GM08714 (cell line): Measurements from ENCODE around the gene TM9SF4.

ENCODE experiments used
- H3K4me3 ChIP-seq: fragments of 200-500 bp; sonication (Bioruptor generic); 2 replicates; pipeline ENCODE4 v1.5.1; 2014; ENCODE audit warnings: mild to moderate bottlenecking, low read length, inconsistent platforms
- ZNF274 ChIP-seq: IDR thresholded peaks from 2 replicates; pipeline ENCODE4 v1.6.1; 2012; ENCODE audit warnings: mild to moderate bottlenecking, low read depth, low read length

The TM9SF4 gene

DNA sequence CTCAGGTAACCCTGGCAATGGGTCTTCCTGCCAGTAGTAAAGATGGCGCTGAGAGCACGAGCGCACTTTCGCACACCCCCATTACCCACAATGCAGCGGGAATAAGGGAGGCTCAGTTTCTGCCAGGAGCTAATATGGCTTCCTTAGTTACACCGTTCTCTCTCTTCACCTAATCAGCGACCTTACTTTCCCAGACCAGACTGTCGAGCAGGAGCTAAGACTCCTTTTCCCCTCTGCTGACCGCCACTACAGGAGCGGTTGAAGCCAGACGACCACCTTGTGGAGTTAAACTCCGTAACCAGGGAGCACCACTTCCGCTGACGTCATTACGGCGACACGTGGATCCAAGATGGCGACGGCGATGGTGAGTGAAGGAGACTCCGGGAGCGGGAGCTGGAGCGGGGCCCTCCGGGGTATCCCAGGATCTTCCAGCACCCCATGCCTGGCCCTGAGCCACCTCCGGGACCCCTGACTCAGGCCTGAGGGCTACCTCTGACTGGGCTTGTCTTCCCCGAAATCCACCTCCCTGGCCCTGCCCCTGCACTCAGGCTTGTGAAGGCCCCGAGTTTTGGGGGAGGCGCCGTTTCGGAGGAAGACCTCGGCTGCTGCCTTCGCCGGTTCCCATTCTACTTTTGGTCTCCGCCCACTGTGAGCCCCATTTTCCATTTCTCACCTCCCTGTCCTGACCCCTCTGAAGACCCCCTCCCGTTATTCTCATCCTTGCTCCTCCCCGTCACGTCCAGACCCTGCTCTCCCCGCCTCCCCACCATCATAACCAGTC is at the start of gene TM9SF4:
Gene TM9SF4, plus strand, starts transcription at position 323 of the 781 bp plus-strand sequence. Its CDS starts 27 bp downstream, at position 350.
- H3K4me3 ChIP-seq: peak within 1 kb of the TSS; percentile 92
- no peak for TF ChIP-seq ZNF274

- TF ChIP-seq ZNF274: no peak
- H3K4me3 ChIP-seq: no peak overlapping the region
These were observed 46.7 kb upstream of the TM9SF4 start for GRCh38 chr20:32062776-32063170.

DNA sequence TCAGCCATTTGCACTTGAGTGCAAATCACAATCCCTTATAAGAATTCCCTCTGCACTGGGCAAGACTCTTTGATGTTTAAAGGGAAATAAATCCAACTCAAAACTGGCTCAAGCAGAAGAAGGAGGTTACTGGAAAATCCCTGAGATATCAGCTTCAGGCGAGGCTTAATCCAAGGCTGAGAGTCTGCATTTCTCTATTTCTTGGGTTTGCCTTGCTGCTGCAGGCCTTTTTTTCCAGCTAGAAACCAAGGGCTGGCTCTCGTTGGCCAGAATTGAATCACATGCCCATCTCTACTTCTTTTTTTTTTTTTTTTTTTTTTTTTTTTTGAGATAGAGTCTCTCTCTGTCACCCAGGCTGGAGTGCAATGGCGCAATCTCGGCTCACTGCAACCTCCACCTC is 45.8 kb upstream of the TM9SF4 start:
- no peak for TF ChIP-seq ZNF274
- no peak overlapping the region for H3K4me3 ChIP-seq

DNA sequence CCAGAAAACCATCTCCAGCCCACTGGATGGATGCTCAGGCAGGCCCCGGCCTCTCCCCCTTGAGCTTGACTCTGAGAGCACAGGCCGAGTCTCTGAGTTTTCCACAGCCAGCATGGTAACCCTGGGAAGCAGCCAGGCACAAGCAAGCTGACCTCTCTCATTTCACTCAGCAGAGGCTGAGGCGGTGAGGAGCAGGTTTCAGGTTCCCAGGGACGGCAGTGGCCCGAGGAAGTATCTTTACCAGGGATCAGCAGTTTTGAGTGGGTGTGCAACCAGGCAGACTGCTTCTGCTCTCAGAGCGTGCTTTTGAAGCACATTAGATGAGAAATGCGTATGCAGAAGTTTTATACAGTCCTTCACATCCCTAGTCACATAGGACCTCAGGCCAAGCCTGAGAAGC is 44.8 kb upstream of the TM9SF4 start:
- H3K4me3 ChIP-seq: no peak overlapping the region
- no peak for TF ChIP-seq ZNF274

DNA sequence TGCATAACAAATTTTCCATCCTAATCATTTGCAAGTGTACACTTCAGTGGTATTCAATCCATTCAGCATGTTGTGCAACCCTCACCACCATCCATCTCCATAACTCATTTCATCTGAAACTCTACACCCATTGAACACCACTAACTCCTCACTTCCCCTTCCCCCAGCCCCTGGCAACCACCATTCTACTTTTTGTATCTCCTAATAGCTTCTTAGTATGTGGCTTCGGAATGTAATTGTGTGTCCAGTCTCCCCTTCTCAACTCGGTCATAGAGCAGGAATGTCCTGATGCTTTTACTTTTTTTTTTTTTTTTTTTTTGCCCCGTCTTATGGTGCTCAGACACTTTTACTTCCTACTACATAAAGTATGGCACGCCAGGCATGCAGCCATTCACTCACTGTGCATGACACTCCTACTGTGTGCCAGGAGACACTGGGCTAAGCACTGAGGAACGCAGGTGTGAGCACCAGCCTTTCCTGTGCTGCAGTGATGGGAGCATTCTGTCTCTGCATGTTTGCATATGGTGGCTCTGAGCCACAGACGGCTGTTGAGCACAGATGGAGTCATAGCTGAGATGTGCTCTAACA is 42.2 kb upstream of the TM9SF4 start:
- no peak overlapping the region for H3K4me3 ChIP-seq
- TF ChIP-seq ZNF274: no peak

- H3K4me3 ChIP-seq: no peak overlapping the region
- no peak for TF ChIP-seq ZNF274
These were observed 41.3 kb upstream of the TM9SF4 start for GRCh38 chr20:32068174-32068573.

DNA sequence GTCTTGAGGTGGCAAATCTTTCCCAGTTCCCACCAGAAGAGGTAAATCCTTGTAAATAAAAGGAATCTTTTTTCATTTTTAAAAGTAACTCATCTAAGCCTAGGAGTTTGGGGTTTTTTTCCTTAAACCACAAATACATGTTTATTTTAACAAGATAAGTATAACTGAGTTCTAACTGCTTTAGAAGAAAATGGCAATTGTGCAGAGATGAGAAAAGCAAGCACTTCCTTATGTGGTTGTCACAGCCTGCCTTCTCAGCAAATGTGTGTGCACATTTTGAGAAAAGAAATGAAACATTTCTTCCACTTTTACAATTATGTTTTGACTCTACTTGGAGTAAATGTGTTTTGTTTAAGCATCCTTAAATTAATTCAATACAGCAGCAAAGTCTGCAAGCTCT is 39.8 kb upstream of the TM9SF4 start:
- TF ChIP-seq ZNF274: no peak
- no peak overlapping the region for H3K4me3 ChIP-seq

- H3K4me3 ChIP-seq: no peak overlapping the region
- no peak for TF ChIP-seq ZNF274
These were observed 39.2 kb upstream of the TM9SF4 start for GRCh38 chr20:32070282-32070681.

GRCh38 chr20:32070690-32071213 is 38.8 kb upstream of the TM9SF4 start:
- TF ChIP-seq ZNF274: no peak

GRCh38 chr20:32071395-32072167 is 37.9 kb upstream of the TM9SF4 start:
- no peak for TF ChIP-seq ZNF274
- H3K4me3 ChIP-seq: no peak overlapping the region

More at GRCh38 chr20:32070690-32071213, 38.8 kb upstream of the TM9SF4 start:
- H3K4me3 ChIP-seq: no peak overlapping the region

DNA sequence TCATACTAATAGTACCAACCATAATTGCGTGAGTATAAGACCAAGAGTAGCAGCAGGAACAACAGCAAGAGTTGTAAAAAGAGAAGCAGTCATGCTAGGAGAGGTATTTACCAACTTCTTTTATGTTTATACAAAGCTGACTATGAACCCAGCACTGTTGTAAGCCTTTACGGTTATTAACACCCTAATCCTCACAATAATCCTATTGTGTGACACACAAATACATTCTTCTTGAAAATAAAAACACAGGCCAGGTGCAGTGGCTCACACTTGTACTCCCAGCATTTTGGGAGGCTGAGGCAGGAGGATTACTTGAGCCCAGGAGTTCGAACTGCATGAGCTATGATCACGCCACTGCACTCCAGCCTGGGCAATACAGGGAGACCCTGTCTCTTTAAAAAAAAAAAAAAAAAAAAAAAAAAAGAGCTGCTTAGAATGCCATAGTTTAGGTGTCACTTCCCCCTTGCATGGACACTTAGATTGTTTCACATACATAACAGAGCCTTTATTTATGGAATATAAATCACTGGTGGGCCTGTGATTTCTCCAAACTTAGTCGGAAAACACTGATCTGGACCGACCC is 37.3 kb upstream of the TM9SF4 start:
- TF ChIP-seq ZNF274: no peak
- no peak overlapping the region for H3K4me3 ChIP-seq

DNA sequence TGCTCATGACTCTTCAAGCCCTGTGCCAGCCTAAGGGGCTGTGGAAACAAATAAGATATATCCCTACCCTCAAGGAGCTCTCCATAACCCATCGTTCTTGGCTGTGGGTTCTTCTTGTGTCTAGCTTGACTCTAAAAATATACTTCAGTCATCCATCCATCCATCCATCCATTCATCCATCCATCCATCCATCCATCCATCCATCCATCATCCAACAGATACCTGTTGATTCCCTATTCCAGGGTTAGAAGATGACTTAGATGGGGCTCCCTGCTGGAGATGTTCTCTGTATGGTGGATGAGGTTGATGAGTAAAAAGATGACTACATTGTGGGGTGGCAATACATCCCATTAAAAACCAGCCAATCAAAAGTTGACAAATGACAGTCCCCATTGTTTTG is 34.0 kb upstream of the TM9SF4 start:
- no peak for TF ChIP-seq ZNF274
- H3K4me3 ChIP-seq: no peak overlapping the region

DNA sequence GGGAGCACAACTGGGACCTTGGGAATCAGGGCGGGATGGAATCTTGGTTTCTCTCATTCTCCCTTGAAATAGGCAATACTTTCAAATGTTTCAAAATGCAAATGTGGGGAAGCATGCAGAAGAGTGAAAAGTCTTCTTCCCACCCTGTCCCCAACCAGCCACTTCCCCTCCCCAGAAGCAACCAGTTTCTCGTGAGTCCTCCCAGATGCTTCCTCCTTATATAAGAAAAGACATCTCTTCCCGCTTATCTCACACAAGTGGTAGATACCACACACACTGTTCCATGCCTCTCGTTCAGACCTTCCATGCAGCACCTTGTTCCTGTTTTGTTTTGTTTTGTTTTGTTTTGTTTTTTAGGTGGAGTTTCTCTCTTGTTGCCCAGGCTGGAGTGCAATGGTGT is 32.3 kb upstream of the TM9SF4 start:
- H3K4me3 ChIP-seq: no peak overlapping the region
- no peak for TF ChIP-seq ZNF274

DNA sequence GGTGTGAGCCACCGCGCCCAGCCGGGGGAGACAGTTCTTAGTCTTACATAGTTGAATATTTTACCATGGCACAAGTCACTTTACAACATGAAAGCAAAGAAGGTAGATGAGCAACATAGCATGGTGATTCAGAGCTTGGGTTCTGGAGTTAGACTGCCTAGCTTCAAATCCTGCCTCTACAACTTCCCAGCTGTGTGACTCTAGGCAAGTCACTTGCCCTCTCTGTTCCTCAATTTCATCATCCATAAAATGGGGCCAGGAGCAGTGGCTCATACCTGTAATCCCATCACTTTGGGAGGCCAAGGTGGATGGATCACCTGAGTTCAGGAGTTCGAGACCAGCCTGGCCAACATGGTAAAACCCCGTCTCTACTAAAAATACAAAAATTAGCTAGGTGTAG is 31.2 kb upstream of the TM9SF4 start:
- no peak overlapping the region for H3K4me3 ChIP-seq
- TF ChIP-seq ZNF274: no peak
